ENCODE results near the gene PCDHB9. TPM values are rescaled to one million over a fixed set of nuclear protein-coding genes. Genes with fewer than 3 reads are reported as not detected.
"Not testable (repeated sequence)": the region's sequence is repeated elsewhere in the genome, so short reads cannot be mapped to it uniquely, and the experiment has no call there.

The PCDHB9 gene
- total RNA-seq, result 3.1 to 4.8 TPM (median 3.7 TPM) in 3 replicates
- long read RNA-seq, full-length matches to known transcripts, result 2 of 2 reads
- long read RNA-seq, partial matches to known transcripts, result 0 of 2 reads
- long read RNA-seq, other reads (novel, unspliced or antisense), result 0 of 2 reads

DNA sequence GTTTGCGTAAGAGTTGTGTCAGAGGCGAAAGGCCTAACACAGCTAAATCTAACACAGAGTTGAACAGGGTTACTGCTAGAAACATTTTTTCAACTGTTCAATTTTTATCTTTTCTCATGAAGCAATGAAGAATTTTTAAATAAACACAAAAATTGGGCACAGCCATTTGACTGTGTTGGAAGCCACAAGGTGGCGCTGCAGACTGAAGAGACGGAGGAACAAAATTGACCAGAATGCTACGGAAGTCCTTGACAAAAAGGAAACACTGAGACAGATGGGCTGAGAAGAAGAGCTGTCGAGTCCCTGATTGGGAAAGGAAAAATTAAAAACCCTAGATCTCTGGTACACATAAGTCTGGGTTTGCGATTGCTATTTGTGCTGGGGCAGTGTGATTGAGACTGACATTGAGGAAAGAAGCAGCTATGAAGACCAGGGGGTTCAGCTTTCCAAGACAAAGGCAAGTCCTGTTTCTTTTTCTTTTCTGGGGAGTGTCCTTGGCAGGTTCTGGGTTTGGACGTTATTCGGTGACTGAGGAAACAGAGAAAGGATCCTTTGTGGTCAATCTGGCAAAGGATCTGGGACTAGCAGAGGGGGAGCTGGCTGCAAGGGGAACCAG lies at the start of gene PCDHB9:
Gene PCDHB9, plus strand, starts transcription at position 265 of the 616 bp plus-strand sequence. Its CDS starts 158 bp downstream, at position 423.
- Mint-ChIP-seq H3K4me3 (ENCODE audit: unreplicated experiment) (peak within 1 kb of the TSS; percentile 44), H3K27ac (ENCODE audit: unreplicated experiment) (no peak within 1 kb of the TSS), H3K4me1 (ENCODE audit: low read depth) (no peaks in the 10 kb centered on the region), H3K36me3 (ENCODE audit: low read depth) (peaks cover 43% of the 10 kb centered on the region), H3K27me3 (ENCODE audit: low read depth) (no peaks in the 10 kb centered on the region), H3K9me3 (ENCODE audit: low read depth) (peaks cover 53% of the 10 kb centered on the region)
- TF ChIP-seq CTCF (IDR thresholded peaks at IDR 0.05), result peak; percentile 60
- no peak for DNase-seq (ENCODE audit: low spot score)

GRCh38 chr5:141137346-141137745 lies 49.6 kb upstream of the PCDHB9 start:
- not testable (repeated sequence) for H3K4me3 Mint-ChIP-seq (ENCODE audit: unreplicated experiment); H3K27me3 Mint-ChIP-seq (ENCODE audit: low read depth); DNase-seq (ENCODE audit: low spot score); H3K4me1 Mint-ChIP-seq (ENCODE audit: low read depth); H3K27ac Mint-ChIP-seq (ENCODE audit: unreplicated experiment)
- Mint-ChIP-seq H3K9me3 (ENCODE audit: low read depth) (peaks cover 67% of the 10 kb centered on the region), H3K36me3 (ENCODE audit: low read depth) (peaks cover 50% of the 10 kb centered on the region)

- Mint-ChIP-seq H3K9me3 (ENCODE audit: low read depth) (peaks cover 61% of the 10 kb centered on the region), H3K27ac (ENCODE audit: unreplicated experiment) (no peak within 1 kb of the TSS), H3K27me3 (ENCODE audit: low read depth) (no peaks in the 10 kb centered on the region), H3K4me3 (ENCODE audit: unreplicated experiment) (no peak within 1 kb of the TSS), H3K36me3 (ENCODE audit: low read depth) (peaks cover 45% of the 10 kb centered on the region), H3K4me1 (ENCODE audit: low read depth) (no peaks in the 10 kb centered on the region)
- DNase-seq (ENCODE audit: low spot score), result no peak
- TF ChIP-seq CTCF (IDR thresholded peaks at IDR 0.05), result no peak
These were observed 37.1 kb upstream of the PCDHB9 start, which contains the start of gene PCDHB6 for GRCh38 chr5:141149812-141150211. PCDHB6 (plus strand) TSS chr5:141150057; CDS start chr5:141150258, 201 bp downstream.

DNA sequence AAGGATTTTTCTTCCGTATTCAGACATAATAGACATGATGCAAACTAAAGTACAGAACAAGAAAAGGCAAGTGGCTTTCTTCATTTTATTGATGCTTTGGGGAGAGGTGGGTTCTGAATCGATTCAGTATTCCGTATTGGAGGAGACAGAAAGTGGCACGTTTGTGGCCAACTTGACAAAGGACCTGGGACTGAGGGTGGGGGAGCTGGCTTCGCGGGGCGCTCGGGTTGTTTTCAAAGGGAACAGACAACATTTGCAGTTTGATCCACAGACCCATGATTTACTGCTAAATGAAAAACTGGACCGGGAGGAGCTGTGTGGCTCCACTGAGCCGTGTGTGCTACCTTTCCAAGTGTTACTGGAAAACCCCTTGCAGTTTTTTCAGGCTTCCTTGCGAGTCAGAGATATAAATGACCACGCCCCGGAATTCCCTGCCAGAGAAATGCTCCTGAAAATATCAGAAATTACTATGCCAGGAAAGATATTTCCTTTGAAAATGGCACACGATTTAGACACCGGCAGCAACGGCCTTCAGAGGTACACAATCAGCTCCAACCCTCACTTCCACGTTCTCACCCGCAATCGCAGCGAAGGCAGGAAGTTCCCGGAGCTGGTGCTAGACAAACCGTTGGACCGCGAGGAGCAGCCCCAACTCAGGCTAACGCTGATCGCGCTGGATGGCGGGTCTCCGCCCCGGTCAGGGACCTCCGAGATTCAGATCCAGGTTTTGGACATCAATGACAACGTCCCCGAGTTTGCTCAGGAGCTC lies 36.6 kb upstream of the PCDHB9 start:
- no peaks in the 10 kb centered on the region for H3K4me1 Mint-ChIP-seq (ENCODE audit: low read depth)
- no peak for DNase-seq (ENCODE audit: low spot score)
- no peak overlapping the region for H3K27ac Mint-ChIP-seq (ENCODE audit: unreplicated experiment)
- H3K9me3 Mint-ChIP-seq (ENCODE audit: low read depth), result peaks cover 59% of the 10 kb centered on the region
- H3K4me3 Mint-ChIP-seq (ENCODE audit: unreplicated experiment), result no peak overlapping the region
- H3K27me3 Mint-ChIP-seq (ENCODE audit: low read depth), result no peaks in the 10 kb centered on the region
- TF ChIP-seq CTCF (IDR thresholded peaks at IDR 0.05), result no peak
- H3K36me3 Mint-ChIP-seq (ENCODE audit: low read depth), result peaks cover 45% of the 10 kb centered on the region

DNA sequence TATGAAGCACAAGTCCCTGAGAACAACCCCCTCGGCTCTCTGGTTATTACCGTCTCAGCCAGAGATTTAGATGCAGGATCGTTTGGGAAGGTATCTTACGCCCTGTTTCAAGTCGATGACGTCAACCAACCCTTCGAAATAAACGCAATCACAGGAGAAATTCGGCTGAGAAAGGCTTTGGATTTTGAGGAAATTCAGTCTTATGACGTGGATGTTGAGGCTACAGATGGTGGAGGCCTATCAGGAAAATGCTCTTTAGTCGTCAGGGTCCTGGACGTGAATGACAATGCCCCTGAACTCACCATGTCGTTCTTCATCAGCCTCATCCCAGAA lies 36.0 kb upstream of the PCDHB9 start:
- Mint-ChIP-seq H3K4me3 (ENCODE audit: unreplicated experiment) (no peak overlapping the region), H3K36me3 (ENCODE audit: low read depth) (peaks cover 47% of the 10 kb centered on the region), H3K27me3 (ENCODE audit: low read depth) (no peaks in the 10 kb centered on the region), H3K27ac (ENCODE audit: unreplicated experiment) (no peak overlapping the region), H3K9me3 (ENCODE audit: low read depth) (peaks cover 60% of the 10 kb centered on the region), H3K4me1 (ENCODE audit: low read depth) (no peaks in the 10 kb centered on the region)
- no peak for TF ChIP-seq CTCF (IDR thresholded peaks at IDR 0.05)
- no peak for DNase-seq (ENCODE audit: low spot score)

GRCh38 chr5:141151632-141152031 lies 35.3 kb upstream of the PCDHB9 start:
- DNase-seq (ENCODE audit: low spot score); H3K4me3 Mint-ChIP-seq (ENCODE audit: unreplicated experiment); H3K4me1 Mint-ChIP-seq (ENCODE audit: low read depth); H3K27me3 Mint-ChIP-seq (ENCODE audit: low read depth); H3K27ac Mint-ChIP-seq (ENCODE audit: unreplicated experiment): not testable (repeated sequence)
- Mint-ChIP-seq H3K9me3 (ENCODE audit: low read depth) (peaks cover 60% of the 10 kb centered on the region), H3K36me3 (ENCODE audit: low read depth) (peaks cover 48% of the 10 kb centered on the region)

- Mint-ChIP-seq H3K36me3 (ENCODE audit: low read depth) (peaks cover 49% of the 10 kb centered on the region), H3K9me3 (ENCODE audit: low read depth) (peaks cover 61% of the 10 kb centered on the region)
- not testable (repeated sequence) for H3K27me3 Mint-ChIP-seq (ENCODE audit: low read depth); H3K4me1 Mint-ChIP-seq (ENCODE audit: low read depth); H3K27ac Mint-ChIP-seq (ENCODE audit: unreplicated experiment); H3K4me3 Mint-ChIP-seq (ENCODE audit: unreplicated experiment); DNase-seq (ENCODE audit: low spot score)
These were observed 34.9 kb upstream of the PCDHB9 start for GRCh38 chr5:141152096-141152495.
